DMS79 (cell line): ENCODE measurements around the gene MYH11.
"Not testable (repeated sequence)": the region's sequence is repeated elsewhere in the genome, so short reads cannot be mapped to it uniquely, and the experiment has no call there.

Experiments
- DNase-seq: peaks from one replicate; lab custom pipeline; 2025; lab: John Stamatoyannopoulos, UW

Gene MYH11

GRCh38 chr16:15876503-15876902 lies 19.7 kb upstream of the MYH11 start:
- no peak for DNase-seq

DNA sequence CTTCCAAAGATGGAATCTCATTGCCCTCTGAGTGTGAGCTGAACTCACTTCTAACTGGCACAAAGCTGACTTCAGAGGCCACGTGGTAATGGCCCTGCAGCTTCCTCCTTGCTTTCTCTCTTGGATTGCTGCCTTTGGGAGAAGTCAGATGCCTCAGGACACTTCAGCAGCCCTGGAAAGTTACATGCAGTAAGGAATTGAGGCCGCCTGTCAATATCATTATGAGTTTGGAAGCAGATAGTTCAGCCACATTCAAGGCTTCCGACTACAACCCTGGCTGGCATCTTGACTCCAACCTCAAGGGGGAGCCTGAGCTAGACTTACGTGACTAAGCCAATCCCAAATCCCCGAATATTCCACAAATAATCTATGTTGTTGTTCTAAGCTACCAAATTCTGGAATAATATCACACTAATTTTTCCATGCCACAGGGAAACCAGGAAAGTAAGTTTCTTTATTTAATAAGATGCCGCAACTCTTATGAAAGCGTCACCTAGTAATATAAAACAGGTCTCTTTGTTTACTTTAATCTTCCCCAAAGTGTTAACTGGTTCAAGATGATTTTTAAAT lies 18.0 kb upstream of the MYH11 start:
- no peak for DNase-seq

DNA sequence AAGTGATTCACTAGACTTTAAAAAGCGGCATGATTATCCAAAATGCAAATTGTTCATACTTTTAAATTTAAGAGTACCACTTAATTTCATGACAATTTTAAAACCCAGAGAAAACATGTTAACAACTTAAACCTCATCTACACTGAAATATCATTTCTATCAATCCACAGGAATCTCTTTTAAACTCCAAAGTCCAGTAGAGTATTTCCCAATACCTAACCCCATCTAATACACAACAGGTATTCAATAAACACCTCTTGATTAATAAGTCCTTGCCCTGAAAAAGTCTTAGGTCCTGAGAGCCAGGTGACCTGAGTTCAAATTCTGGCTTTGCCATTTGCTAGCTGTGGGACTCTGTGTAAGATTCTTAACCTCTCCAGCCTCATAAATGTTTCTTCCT lies 16.9 kb upstream of the MYH11 start:
- no peak for DNase-seq

GRCh38 chr16:15873301-15873700 lies 16.5 kb upstream of the MYH11 start:
- no peak for DNase-seq

- no peak for DNase-seq
Observed at GRCh38 chr16:15870011-15870410, 13.2 kb upstream of the MYH11 start.

DNA sequence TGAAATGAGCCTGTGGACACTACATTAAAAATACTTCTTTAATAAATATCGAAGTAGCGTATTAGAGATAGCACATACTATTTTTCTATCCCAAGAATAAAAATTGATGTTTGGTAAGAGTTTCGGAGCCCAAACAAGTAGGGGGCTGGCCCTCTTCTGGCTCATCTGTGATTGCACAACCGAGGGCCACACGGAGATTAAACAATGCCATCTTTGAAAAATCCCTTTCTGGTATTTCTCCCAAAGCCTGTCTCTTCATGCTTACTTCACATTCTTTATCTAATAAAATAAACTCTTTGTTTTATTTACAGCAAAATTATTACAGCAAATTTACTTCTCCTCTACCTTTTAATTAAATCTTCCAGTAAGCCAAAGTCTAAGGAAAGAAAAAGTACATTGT lies 9.6 kb upstream of the MYH11 start:
- DNase-seq: no peak

- DNase-seq: no peak
Observed at GRCh38 chr16:15865742-15866141, 8.9 kb upstream of the MYH11 start.

DNA sequence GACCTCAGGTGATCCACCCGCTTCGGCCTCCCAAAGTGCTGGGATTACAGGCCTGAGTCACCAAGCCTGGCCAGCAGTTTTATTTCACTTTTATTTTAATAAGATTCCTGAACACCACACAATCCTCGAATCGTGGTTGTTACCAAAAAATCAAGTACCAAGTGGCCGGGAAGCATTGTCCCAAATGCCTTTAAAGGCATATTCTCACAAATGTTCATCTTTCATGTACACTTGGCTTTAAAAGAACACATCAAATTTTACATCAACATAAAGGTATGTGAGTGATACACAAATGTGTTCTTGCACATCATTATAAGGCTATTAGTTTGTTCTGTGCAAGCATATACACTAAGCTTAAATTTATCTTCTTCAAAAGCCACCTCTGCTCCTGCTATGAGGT lies 8.1 kb upstream of the MYH11 start:
- no peak for DNase-seq

DNA sequence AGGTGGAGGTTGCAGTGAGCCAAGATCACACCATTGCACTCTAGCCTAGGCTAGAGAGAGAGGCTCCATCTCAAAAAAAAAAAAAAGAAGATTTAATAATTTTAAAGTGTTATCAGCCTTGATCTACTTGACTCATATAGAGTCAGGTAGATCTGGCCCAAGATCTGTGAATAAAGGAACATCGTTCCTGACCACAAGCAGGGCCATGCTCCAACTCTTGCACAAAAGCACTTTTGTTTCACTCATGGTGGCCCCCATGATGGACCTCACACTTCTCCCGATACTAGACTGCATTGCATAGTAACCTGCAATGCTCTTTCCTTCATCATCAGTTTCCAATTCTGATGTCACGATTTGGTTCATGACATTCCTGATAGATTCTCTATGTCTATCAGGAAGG lies 5.2 kb upstream of the MYH11 start:
- DNase-seq: no peak

DNA sequence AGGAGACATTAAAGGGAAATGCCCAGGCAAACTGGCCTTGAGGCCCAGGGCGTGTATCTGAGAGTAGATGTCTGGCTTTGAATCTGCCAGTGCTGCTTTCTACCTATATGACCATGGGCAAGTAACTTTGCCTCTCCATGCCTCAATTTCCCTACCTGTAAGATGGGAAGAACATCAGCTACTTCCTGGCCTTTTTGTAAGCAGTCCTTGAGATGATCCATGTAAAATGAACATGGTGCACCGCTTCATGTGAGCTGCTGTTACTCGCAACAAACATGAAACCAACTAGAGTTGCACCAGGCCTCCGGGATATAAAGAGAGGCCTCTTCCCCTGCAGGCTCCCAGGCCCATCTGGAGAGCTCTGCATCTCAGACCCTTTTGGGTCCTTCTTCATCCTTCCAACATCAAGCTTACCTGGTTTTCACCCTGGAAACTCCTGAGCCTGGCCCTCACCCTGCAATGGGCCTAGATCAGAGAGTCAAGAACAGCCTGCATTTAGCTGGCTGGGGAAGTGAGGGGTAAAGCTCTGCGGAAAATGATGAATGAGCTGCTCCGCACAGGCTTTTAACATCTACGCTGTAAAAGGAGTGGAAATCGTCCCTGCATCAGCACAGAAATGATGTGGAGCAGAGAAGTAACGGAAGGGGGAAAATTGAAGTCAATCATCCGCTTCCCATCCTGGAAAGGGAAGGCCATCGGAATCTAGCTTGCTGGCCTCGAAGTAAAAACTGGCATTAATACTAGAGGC lies 2.3 kb upstream of the MYH11 start:
- no peak for DNase-seq

DNA sequence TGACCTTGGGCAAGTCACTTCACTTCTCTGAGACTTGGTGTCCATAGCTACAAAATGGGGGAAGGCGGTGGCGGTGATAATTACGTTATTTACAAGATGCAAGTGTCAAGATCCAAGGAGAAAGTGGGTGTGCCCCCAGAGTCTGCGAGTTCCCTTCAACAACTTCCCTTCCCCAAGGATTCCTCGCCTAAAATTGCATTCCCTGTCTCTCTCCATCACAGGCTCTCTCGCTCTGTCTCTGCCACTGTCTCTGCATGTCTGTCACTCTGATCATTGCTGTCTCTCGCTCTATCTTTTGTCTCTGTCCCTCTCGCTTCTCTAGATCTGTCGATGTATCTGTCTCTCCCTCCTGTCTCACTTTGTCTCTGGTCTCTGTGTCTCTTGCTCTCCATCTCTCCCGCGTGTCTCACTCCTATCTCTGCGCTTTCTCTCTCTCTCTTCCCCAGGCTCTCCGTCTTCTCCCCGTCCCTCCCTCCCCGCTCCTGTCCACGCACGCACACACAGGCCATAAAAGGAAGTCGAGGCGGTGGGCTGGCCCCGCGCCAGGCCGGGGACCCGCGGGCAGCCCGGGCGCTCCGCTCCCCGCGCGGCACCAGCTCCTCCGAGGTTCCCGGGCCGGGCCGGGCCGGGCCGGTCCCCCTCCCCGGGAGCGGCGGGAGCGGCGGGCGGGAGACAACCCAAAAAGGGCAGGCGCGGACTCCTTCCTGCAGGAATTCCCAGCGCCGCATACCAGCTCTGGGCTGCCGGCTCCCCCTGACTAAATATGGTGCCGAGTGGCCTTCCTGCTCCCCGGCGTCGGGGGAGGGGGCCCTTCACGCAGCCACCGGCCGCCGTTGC lies 1.1 kb upstream of the MYH11 start:
- no peak for DNase-seq

GRCh38 chr16:15856182-15856581 lies 646 bp downstream of the MYH11 start:
- no peak for DNase-seq

- no peak for DNase-seq
Observed at GRCh38 chr16:15855704-15856003, 1.2 kb downstream of the MYH11 start.

GRCh38 chr16:15854906-15855703 lies 1.7 kb downstream of the MYH11 start:
- no peak for DNase-seq

GRCh38 chr16:15854061-15854460 lies 2.8 kb downstream of the MYH11 start:
- DNase-seq: no peak

DNA sequence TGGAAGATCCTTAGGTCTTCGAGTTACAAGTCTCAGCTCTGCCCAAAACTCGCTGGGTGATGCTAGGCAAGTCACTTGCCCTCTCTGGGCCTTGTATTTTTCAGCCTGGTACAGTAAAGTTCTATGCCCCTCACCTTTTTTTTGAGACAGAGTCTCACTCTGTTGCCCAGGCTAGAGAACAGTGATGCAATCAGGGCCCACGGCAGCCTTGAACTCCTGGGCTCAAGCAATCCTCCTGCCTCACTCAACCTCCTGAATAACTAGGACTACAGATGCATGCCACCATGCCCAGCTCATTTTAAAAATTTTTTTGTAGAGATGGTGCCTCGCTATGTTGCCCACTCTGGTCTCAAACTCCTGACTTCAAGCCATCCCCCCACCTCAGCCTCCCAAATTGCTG lies 3.8 kb downstream of the MYH11 start:
- no peak for DNase-seq

DNA sequence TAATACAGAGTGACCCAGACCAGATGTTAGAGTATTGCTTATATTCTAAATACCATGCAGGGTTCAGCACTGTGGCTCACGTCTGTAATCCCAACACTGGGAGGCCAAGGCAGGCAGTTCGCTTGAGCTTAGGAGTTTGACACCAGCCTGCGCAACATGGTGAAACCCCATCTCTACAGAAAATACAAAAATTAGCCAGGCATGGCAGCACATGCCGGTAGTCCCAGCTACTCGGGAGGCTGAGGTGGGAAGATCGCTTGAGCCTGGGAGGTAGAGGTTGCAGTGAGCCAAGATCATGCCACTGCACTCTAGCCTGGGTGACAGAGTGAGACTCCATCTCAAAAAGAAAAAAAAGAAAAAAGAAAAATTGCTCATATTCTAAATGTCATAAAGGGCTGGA lies 6.3 kb downstream of the MYH11 start:
- DNase-seq: not testable (repeated sequence)

- no peak for DNase-seq
Observed at GRCh38 chr16:15849209-15849981, 7.4 kb downstream of the MYH11 start.

DNA sequence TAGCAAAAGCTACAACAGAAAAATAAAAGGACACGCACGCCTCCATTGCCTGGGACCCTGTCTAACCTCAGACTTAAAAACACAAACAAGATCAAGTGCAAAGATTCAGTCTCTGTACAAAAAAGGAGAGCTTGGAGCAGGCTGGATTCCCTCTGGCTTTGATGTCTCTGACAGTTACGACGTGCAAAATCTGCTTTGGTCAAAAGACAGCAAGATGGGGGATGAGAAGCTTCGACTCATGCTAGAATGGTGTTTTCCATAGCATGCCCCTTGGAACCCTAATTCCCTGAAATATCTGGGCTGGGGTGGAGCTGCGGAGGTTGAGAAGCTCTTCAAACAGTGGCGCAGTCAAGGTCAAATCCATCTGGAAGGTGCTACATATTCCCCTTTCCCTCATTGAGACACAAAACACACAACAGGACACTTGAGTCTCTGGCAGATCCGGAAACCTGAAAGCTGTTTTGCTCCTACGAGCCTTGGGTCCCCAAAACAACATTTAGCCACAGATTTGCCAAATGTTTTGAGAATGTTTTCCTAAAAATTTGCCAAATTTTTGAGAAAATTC lies 9.1 kb downstream of the MYH11 start:
- DNase-seq: no peak

GRCh38 chr16:15846510-15846909 lies 10.3 kb downstream of the MYH11 start:
- DNase-seq: no peak

DNA sequence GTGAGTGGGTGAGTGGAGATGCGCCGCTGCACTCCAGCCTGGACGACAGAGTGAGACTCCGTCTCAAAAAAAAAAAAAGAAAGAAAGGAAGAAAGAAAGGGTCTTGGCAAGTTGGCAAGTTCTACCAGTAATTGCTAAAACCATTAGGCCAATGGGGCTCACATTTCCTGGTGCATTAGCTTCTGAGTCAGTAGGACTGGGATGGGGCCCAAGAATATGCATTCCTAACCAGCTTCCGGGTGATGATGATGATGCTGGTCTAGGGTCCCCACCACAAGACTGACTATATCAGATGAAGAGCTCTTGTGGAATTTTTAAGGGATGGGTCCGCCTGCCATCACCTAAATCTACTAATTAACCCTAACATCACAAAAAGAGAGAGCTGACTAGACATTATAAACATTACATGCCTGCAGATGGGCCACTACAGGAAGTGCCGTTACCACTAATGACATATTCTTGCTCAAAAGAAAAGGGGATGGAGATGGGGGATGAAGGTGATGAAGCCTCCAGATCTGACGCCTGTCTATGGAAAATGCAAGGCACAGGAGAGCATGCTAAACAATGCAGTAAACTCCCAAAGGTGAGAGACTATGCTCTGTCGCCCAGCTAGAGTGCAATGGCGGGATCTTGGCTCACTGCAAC lies 13.1 kb downstream of the MYH11 start:
- no peak for DNase-seq
